GM19193 (cell line): Measurements from ENCODE around the gene RAET1E.

Experiments used
- POLR2A ChIP-seq: IDR thresholded peaks from 4 replicates; pipeline ENCODE4 v1.6.1; 2011; ENCODE audit not compliant: insufficient read depth, insufficient read length; ENCODE audit errors: extremely low read depth

The RAET1E gene

GRCh38 chr6:149913085-149913484 is 15.2 kb upstream of the RAET1E start:
- no peak for TF ChIP-seq POLR2A

GRCh38 chr6:149910721-149911151 is 12.8 kb upstream of the RAET1E start:
- no peak for TF ChIP-seq POLR2A

DNA sequence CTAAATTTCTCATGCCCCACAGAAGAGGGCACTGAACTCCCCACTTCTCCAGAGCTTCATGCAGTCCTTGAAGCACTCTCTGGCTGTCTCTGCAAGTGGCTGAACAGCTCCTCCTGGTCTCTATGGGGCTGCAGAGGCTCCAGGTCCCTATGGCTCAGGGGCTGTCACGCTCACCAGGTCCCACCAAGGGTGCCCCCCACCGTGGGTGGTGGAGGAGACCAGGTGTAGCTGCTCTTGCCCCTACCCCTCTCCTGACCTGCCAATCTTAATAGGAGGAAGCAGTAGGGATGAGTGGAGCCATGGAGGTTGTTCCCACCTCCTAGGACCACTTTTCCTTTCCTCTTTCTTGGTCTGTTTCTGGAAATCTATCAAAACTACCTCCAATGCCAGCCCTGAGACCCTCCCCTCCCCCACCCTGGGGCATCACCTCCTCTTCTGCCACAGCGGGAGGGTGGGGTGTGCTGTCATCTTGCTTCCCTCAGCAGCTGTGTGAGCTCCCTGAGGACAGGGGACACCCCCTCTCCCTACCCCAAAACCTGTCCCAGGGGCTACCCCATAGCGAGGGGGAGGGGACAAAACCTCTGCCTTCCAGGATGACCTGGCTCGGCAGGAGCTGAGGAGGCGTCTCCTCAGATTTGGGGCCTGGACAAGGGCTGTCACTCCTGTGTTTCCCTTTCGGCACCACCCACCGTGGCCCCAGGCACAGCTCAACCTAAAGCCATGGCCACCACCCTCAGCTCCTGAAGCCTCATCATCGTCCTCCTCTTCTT is 12.0 kb upstream of the RAET1E start:
- no peak for TF ChIP-seq POLR2A

- TF ChIP-seq POLR2A = no peak
Measured at GRCh38 chr6:149907317-149907716, 9.4 kb upstream of the RAET1E start.

DNA sequence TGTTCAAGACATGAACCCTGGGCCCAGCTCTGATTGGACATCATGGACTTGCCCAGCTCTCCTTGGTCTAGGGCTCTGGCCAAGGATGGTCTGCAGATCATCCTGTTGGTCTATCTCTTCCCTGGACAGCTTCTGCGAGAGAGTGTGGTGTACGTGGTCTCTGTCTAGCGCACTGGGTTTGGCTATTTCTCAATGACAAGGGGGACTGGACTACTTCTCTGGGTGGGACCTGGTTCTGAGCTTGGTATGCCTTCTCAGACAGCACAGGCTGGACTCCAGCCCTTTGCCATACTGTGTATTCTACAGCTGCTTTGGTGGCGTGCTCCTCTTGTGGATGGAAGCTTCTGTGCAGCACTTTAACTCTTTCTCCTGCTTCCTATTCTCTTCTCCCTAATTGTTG is 8.5 kb upstream of the RAET1E start:
- TF ChIP-seq POLR2A = no peak

DNA sequence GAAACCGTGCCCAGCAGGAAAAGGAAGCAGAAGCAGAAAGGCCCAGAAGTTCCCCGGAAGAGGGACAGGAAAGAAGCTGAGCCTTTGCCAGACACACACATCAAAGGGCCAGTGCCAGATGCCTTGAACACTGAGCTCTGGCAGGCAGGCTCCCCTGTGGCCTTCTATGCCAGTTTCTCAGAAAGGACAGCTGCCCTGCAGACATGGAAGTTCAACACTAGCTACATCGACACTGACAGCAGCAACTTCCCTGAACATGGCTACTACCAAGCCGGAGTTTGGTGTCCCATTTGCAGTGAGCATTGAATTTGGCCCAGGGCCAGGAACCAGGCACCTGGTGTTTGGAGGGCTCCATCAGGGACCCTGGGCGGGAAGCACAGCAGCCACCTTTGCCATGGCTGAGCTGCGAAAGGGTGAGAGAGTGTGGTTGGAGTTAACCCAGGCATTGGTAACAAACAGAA is 8.0 kb upstream of the RAET1E start:
- no peak for TF ChIP-seq POLR2A

GRCh38 chr6:149905371-149905910 is 7.5 kb upstream of the RAET1E start:
- TF ChIP-seq POLR2A = no peak

DNA sequence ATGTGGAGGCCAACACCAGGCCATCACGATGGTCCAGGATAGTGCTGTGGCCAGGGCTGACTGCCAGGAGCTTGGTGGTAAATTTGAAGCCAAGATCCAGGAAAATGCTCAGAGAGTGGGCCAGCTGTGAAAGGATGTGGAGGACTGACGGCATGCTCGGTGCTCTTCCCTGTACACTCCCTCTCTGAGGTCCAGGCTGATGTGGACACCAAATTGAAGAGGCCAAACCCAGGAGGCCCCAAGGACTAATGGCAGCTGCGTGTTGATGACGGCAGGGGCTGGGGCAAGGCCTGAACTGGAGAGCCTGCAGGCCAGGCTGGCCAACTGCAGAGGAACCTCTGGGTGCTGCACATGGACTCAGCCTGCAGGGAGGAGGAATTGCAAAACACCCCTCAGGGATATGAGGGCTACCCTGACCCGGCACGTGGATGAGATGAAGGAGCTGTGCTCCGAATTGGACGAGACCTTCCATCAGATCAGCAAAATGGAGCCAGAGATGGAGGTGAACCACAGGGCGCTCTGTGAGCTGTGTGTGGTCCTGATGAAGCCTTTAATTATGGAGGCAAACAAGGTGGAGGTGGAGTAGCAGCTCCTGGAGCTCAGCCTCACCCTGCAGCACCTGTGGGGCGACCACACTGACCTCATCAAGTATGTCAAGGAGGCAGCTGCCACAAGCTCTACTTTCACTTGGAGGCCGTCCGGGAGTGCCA is 6.9 kb upstream of the RAET1E start:
- no peak for TF ChIP-seq POLR2A

GRCh38 chr6:149903938-149904611 is 6.2 kb upstream of the RAET1E start:
- no peak for TF ChIP-seq POLR2A

GRCh38 chr6:149901444-149902140 is 3.7 kb upstream of the RAET1E start:
- TF ChIP-seq POLR2A = no peak

GRCh38 chr6:149900620-149901443 is 2.9 kb upstream of the RAET1E start:
- no peak for TF ChIP-seq POLR2A

GRCh38 chr6:149899926-149900619 is 2.2 kb upstream of the RAET1E start:
- no peak for TF ChIP-seq POLR2A

GRCh38 chr6:149899486-149899885 is 1.6 kb upstream of the RAET1E start:
- no peak for TF ChIP-seq POLR2A
